ENCODE results near the gene DYSF.

DYSF gene

GRCh38 chr2:71554028-71554705 is 100.8 kb downstream of the DYSF start:
- TF ChIP-seq, protein P1, sequence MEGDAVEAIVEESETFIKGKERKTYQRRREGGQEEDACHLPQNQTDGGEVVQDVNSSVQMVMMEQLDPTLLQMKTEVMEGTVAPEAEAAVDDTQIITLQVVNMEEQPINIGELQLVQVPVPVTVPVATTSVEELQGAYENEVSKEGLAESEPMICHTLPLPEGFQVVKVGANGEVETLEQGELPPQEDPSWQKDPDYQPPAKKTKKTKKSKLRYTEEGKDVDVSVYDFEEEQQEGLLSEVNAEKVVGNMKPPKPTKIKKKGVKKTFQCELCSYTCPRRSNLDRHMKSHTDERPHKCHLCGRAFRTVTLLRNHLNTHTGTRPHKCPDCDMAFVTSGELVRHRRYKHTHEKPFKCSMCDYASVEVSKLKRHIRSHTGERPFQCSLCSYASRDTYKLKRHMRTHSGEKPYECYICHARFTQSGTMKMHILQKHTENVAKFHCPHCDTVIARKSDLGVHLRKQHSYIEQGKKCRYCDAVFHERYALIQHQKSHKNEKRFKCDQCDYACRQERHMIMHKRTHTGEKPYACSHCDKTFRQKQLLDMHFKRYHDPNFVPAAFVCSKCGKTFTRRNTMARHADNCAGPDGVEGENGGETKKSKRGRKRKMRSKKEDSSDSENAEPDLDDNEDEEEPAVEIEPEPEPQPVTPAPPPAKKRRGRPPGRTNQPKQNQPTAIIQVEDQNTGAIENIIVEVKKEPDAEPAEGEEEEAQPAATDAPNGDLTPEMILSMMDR (IDR thresholded peaks at IDR 0.05): no peak
- TF ChIP-seq ZFX (IDR thresholded peaks at IDR 0.05; ENCODE audit: borderline replicate concordance): no peak
- no peak overlapping the region for H3K27ac ChIP-seq

- H3K27ac ChIP-seq: no peak overlapping the region
- TF ChIP-seq, protein P1 (IDR thresholded peaks at IDR 0.05): no peak
Observed at GRCh38 chr2:71554706-71555056, 101.3 kb downstream of the DYSF start.

- no peak for TF ChIP-seq ZFX (IDR thresholded peaks at IDR 0.05; ENCODE audit: borderline replicate concordance)
- no peak overlapping the region for H3K27ac ChIP-seq
Observed at GRCh38 chr2:71555798-71556454, 102.6 kb downstream of the DYSF start.

DNA sequence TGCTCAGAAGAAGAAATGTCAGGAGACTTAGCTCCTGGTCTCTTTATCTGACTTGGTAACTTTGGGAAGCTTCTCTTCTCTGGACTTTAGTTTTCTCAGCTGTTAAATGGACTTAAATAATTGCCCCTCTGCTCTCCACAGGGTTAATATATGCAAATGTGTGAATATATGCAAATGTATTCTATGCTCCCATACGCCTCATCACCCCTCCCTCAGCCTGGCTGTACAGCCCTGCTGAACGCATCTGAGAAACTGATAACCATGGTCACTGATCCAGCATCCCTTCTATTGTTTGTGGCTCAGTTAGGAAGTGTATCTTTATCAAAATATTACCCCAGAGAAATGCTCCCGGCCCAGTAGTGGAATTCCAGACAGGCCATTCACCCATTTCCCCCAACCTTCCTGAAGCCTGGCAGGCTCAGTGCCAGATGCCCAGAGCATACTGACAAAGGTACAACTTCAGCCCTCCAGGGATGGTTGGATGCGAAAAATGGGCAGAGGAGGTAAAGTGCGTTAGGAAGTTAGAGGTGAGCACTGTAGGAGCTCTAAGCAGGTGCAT is 103.4 kb downstream of the DYSF start:
- TF ChIP-seq, protein P1 (IDR thresholded peaks at IDR 0.05): no peak
- TF ChIP-seq ZFX (IDR thresholded peaks at IDR 0.05; ENCODE audit: borderline replicate concordance): no peak
- H3K27ac ChIP-seq: no peak overlapping the region

DNA sequence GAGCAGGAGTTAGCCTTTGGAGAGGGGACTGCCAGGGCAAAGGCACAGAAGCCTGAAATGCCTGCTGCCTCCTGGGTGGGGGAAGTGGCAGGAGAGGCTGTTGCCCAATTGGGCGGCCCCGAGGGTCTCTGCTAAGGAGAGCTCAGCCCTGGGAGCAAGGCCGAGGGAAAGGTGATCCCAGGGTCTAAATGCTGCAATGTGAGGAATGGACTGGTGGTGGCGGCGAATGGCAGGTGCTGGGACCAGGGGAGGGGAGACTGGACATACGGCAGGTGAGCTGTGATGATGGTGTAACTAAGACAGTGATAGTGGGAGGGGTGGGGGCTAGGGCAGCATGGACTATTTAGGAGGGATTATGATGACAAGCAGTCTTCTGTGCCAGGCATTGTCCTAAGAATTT is 104.0 kb downstream of the DYSF start:
- TF ChIP-seq, protein P1 (IDR thresholded peaks at IDR 0.05): 0 out of 2 replicates have a peak, but pooled peaks have one; percentile 6
- TF ChIP-seq ZFX (IDR thresholded peaks at IDR 0.05; ENCODE audit: borderline replicate concordance): no peak
- H3K27ac ChIP-seq: no peak overlapping the region

DNA sequence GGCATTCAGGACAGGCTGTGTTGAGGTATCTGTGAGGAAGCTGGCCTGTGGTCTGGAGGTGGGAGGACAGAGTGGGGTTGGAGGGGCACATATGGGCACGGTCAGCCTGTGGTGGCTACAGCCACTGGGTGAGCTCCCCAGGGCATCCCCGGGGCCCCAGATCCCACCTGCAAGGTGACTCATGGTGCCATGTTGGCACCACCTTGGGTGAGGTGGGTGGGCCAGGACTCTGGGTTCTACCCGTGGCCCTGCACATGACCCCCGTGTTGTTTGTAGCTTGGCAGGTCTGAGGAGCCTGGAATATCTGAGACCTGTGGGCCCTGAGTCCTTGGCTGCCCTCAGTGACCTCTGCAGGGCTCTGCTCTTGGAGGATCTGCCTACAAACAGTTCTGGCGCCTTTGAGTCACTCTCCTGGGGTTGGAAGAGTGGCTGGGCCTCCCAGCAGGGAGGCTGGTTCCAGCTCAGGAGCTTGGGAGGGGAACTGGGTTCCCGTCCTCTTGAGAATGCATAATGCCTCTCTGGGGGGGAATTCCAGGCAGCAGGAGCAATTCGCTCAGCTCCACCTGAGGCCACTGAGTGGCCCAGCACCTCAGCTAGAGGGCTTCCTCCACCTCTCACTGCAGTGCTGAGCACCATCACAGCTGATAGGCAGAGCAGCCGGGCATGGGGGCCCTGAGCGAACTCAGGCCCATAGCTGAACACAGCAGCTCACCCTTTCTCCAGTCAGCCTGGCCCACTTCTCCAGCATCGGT is 105.1 kb downstream of the DYSF start:
- no peak overlapping the region for H3K27ac ChIP-seq
- TF ChIP-seq, protein P1 (IDR thresholded peaks at IDR 0.05): no peak
- no peak for TF ChIP-seq ZFX (IDR thresholded peaks at IDR 0.05; ENCODE audit: borderline replicate concordance)

GRCh38 chr2:71559080-71559827 is 105.9 kb downstream of the DYSF start:
- no peak for TF ChIP-seq ZFX (IDR thresholded peaks at IDR 0.05; ENCODE audit: borderline replicate concordance)
- TF ChIP-seq, protein P1 (IDR thresholded peaks at IDR 0.05): no peak
- no peak overlapping the region for H3K27ac ChIP-seq

All from 22Rv1 (cell line).